HepG2 (cell line): ENCODE results near the gene ITGB1. TPM values are rescaled to one million over a fixed set of nuclear protein-coding genes. Genes with fewer than 3 reads are reported as not detected.

ENCODE experiments used
- DPF2 ChIP-seq: sonication (generic); formaldehyde crosslinking; IDR thresholded peaks from 2 replicates; pipeline ENCODE4 v1.4.0; 2020; ENCODE audit warnings: mild to moderate bottlenecking, low read depth, missing genetic modification reagents, borderline replicate concordance
- EED ChIP-seq: sonication (generic); formaldehyde crosslinking; IDR thresholded peaks from 2 replicates; pipeline ENCODE4 v1.5.0; 2020; ENCODE audit warnings: mild to moderate bottlenecking, missing genetic modification reagents
- EZH2 ChIP-seq: conservative IDR thresholded peaks from 2 replicates; pipeline ENCODE4 v1.6.1; 2012; ENCODE audit warnings: mild to moderate bottlenecking, low read depth, low read length, moderate library complexity
- ISX ChIP-seq: sonication (generic); formaldehyde crosslinking; conservative IDR thresholded peaks from 2 replicates; pipeline ENCODE4 v1.5.0; 2020; ENCODE audit warnings: missing genetic modification reagents
- SP5 ChIP-seq: IDR thresholded peaks from 2 replicates; pipeline ENCODE4 v1.6.1; 2016; ENCODE audit warnings: low read depth, borderline replicate concordance
- SUZ12 ChIP-seq: fragments of 150-350 bp; IDR thresholded peaks from 2 replicates; pipeline ENCODE4 v1.6.1; 2014; ENCODE audit warnings: low read depth, low read length
- ZNF124 ChIP-seq: sonication (generic); formaldehyde crosslinking; IDR thresholded peaks from 2 replicates; pipeline ENCODE4 v1.4.0; 2020; ENCODE audit warnings: missing genetic modification reagents
- ZNF33A ChIP-seq: sonication (generic); formaldehyde crosslinking; IDR thresholded peaks from 2 replicates; pipeline ENCODE4 v1.5.1; 2020; ENCODE audit warnings: missing genetic modification reagents, mild to moderate bottlenecking, moderate library complexity, borderline replicate concordance
- ZNF569 ChIP-seq: sonication (generic); formaldehyde crosslinking; IDR thresholded peaks from 2 replicates; pipeline ENCODE4 v1.5.0; 2020; ENCODE audit warnings: mild to moderate bottlenecking, missing genetic modification reagents, moderate library complexity, borderline replicate concordance
- ZNF713 ChIP-seq: sonication (generic); formaldehyde crosslinking; IDR thresholded peaks from 2 replicates; pipeline ENCODE4 v1.4.0; 2020; ENCODE audit warnings: mild to moderate bottlenecking, missing genetic modification reagents
- polyA plus RNA-seq, 8 experiments: library from polyadenylated mRNA; depleted of rRNA in 3 of 8; stranded (reverse) in 7 of 8; unstranded in 1 of 8; fragments of >200 nt; fragmentation: Illumina TruSeq in 4 of 8; extraction: Trizol in 4 of 8; gene quantifications; 2 replicates each; pipeline versions ENCODE4 v1.2.1 to v1.2.3, GENCODE V29; 2011 to 2016; ENCODE audit warnings: low read depth in 4 of 8, missing spikeins in 1 of 8, mixed read lengths in 1 of 8; ENCODE audit not compliant: insufficient read depth in 1 of 8
- total RNA-seq, 5 experiments: library from RNA; depleted of rRNA; stranded (reverse); fragments of >200 nt; fragmentation: Illumina TruSeq; extraction: Trizol; gene quantifications; 2 replicates each; pipeline ENCODE4 v1.2.3, GENCODE V29; 2016; ENCODE audit warnings: low read depth in 1 of 5
- TF ChIP-seq, protein P1 (sequence below): sonication (generic); formaldehyde crosslinking; IDR thresholded peaks from 2 replicates; pipeline ENCODE4 v1.5.1; 2020; ENCODE audit warnings: missing genetic modification reagents, mild to moderate bottlenecking, borderline replicate concordance
- TF ChIP-seq, protein P2 (sequence below), 2 experiments: fragments of 450-650 bp in 1 of 2; sonication (generic) in 1 of 2; formaldehyde crosslinking in 1 of 2; IDR thresholded peaks; 2 replicates each; pipeline versions ENCODE4 v1.6.1 to v1.8.0; 2016 to 2022; ENCODE audit warnings: antibody characterized with exemption in 1 of 2, mild to moderate bottlenecking in 1 of 2, missing genetic modification reagents in 1 of 2
- TF ChIP-seq, protein P3 (sequence below): IDR thresholded peaks from 2 replicates; pipeline ENCODE4 v1.6.1; 2016
- TF ChIP-seq, protein P4 (sequence below): sonication (generic); formaldehyde crosslinking; IDR thresholded peaks from 2 replicates; pipeline ENCODE4 v1.4.0; 2020; ENCODE audit warnings: missing genetic modification reagents

The ITGB1 gene
- total and polyA plus RNA-seq, 2 of the 13 experiments (the other 11 are each of a cell fraction or from before 2014, with no cell fraction given) = 190 to 204 TPM

DNA sequence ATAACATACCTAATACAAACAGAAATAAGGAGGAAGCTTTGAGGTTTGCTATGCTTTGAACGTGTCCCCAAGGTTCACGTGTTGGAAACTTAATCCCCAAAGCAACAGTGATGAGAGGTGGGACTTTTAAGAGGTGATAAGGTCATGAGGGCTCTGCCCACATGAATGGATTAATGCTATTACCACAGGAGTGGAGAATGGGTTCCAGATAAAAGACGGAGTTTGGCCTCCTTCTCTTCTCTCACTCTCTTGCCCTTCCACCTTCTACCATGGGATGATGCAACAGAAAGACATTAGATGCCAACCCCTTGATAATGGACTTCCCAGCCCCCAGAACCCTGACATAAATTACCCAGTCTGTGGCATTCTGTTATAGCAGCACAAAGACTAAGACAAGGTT, 9.6 kb downstream of the ITGB1 start (continued):
- TF ChIP-seq ZNF569 (no peak), ZNF124 (CRISPR knock-in tag) (no peak), EZH2 (no peak), ISX (CRISPR knock-in tag) (no peak), SUZ12 (no peak), EED (CRISPR knock-in tag) (no peak), DPF2 (0 out of 2 replicates have a peak, but pooled peaks have one; percentile 32), ZNF33A (CRISPR knock-in tag) (no peak), ZNF713 (CRISPR knock-in tag) (no peak), SP5 (CRISPR knock-in tag) (peak; percentile 88)
- TF ChIP-seq, protein P1, sequence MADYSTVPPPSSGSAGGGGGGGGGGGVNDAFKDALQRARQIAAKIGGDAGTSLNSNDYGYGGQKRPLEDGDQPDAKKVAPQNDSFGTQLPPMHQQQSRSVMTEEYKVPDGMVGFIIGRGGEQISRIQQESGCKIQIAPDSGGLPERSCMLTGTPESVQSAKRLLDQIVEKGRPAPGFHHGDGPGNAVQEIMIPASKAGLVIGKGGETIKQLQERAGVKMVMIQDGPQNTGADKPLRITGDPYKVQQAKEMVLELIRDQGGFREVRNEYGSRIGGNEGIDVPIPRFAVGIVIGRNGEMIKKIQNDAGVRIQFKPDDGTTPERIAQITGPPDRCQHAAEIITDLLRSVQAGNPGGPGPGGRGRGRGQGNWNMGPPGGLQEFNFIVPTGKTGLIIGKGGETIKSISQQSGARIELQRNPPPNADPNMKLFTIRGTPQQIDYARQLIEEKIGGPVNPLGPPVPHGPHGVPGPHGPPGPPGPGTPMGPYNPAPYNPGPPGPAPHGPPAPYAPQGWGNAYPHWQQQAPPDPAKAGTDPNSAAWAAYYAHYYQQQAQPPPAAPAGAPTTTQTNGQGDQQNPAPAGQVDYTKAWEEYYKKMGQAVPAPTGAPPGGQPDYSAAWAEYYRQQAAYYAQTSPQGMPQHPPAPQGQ (CRISPR knock-in tag) = no peak
- TF ChIP-seq, protein P2, sequence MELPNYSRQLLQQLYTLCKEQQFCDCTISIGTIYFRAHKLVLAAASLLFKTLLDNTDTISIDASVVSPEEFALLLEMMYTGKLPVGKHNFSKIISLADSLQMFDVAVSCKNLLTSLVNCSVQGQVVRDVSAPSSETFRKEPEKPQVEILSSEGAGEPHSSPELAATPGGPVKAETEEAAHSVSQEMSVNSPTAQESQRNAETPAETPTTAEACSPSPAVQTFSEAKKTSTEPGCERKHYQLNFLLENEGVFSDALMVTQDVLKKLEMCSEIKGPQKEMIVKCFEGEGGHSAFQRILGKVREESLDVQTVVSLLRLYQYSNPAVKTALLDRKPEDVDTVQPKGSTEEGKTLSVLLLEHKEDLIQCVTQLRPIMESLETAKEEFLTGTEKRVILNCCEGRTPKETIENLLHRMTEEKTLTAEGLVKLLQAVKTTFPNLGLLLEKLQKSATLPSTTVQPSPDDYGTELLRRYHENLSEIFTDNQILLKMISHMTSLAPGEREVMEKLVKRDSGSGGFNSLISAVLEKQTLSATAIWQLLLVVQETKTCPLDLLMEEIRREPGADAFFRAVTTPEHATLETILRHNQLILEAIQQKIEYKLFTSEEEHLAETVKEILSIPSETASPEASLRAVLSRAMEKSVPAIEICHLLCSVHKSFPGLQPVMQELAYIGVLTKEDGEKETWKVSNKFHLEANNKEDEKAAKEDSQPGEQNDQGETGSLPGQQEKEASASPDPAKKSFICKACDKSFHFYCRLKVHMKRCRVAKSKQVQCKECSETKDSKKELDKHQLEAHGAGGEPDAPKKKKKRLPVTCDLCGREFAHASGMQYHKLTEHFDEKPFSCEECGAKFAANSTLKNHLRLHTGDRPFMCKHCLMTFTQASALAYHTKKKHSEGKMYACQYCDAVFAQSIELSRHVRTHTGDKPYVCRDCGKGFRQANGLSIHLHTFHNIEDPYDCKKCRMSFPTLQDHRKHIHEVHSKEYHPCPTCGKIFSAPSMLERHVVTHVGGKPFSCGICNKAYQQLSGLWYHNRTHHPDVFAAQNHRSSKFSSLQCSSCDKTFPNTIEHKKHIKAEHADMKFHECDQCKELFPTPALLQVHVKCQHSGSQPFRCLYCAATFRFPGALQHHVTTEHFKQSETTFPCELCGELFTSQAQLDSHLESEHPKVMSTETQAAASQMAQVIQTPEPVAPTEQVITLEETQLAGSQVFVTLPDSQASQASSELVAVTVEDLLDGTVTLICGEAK (IDR thresholded peaks at IDR 0.05) = no peak
- TF ChIP-seq, protein P2 (CRISPR knock-in tag; IDR thresholded peaks at IDR 0.05) = no peak
- TF ChIP-seq, protein P3, sequence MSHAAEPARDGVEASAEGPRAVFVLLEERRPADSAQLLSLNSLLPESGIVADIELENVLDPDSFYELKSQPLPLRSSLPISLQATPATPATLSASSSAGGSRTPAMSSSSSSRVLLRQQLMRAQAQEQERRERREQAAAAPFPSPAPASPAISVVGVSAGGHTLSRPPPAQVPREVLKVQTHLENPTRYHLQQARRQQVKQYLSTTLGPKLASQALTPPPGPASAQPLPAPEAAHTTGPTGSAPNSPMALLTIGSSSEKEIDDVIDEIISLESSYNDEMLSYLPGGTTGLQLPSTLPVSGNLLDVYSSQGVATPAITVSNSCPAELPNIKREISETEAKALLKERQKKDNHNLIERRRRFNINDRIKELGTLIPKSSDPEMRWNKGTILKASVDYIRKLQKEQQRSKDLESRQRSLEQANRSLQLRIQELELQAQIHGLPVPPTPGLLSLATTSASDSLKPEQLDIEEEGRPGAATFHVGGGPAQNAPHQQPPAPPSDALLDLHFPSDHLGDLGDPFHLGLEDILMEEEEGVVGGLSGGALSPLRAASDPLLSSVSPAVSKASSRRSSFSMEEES = peak; percentile 64; the same call in 1 of the 2 replicates
- TF ChIP-seq, protein P4, sequence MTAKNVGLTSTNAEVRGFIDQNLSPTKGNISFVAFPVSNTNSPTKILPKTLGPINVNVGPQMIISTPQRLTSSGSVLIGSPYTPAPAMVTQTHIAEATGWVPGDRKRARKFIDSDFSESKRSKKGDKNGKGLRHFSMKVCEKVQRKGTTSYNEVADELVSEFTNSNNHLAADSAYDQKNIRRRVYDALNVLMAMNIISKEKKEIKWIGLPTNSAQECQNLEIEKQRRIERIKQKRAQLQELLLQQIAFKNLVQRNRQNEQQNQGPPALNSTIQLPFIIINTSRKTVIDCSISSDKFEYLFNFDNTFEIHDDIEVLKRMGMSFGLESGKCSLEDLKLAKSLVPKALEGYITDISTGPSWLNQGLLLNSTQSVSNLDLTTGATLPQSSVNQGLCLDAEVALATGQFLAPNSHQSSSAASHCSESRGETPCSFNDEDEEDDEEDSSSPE (CRISPR knock-in tag) = no peak
